Adrenal gland (tissue), 19 donors: ENCODE measurements around the gene MARCHF7. TPM values are rescaled to one million over a fixed set of nuclear protein-coding genes. Genes with fewer than 3 reads are reported as not detected.
"Not testable (repeated sequence)": the region's sequence is repeated elsewhere in the genome, so short reads cannot be mapped to it uniquely, and the experiment has no call there.

Experiments used
- DNase-seq, 7 donors: peaks; one replicate each; pipeline ENCODE4 v3.0.0-alpha.2; 2019 to 2020
- H3K27ac ChIP-seq, 5 donors: fragments of 200-600 bp; sonication (generic) in 4 of 5; 1 replicate in 3 of 5; 2 replicates in 2 of 5; pipeline versions ENCODE4 v1.5.1 to v1.8.0; 2016 to 2020; ENCODE audit warnings: mild to moderate bottlenecking in 1 of 5
- H3K27me3 ChIP-seq: fragments of 200-600 bp; 2 replicates; pipeline ENCODE4 v1.8.0; 2021
- H3K36me3 ChIP-seq, 2 donors: fragments of 200-600 bp; replicated peaks in 1 of 2; 1 replicate in 1 of 2; 2 replicates in 1 of 2; pipeline versions ENCODE4 v1.5.1 to v1.8.0; 2018 to 2022
- H3K4me1 ChIP-seq, 2 donors: fragments of 200-600 bp; replicated peaks in 1 of 2; 1 replicate in 1 of 2; 2 replicates in 1 of 2; pipeline versions ENCODE4 v1.5.1 to v1.8.0; 2018 to 2021
- H3K4me3 ChIP-seq, 4 donors: fragments of 200-600 bp; sonication (generic) in 3 of 4; one replicate each; pipeline ENCODE4 v1.5.1; 2016 to 2018
- H3K9me3 ChIP-seq, 3 donors: fragments of 200-600 bp; sonication (generic) in 1 of 3; replicated peaks in 1 of 3; 1 replicate in 2 of 3; 2 replicates in 1 of 3; pipeline versions ENCODE4 v1.5.1 to v1.8.0; 2016 to 2021
- CTCF ChIP-seq, 6 experiments: fragments of 450-650 bp in 4 of 6; fragments of 200-600 bp in 2 of 6; sonication (generic) in 1 of 6; IDR thresholded peaks; 1 replicate in 5 of 6; 2 replicates in 1 of 6; pipeline versions ENCODE4 v1.5.1 to v1.8.0; 2016 to 2021; ENCODE audit warnings: antibody characterized with exemption in 6 of 6, mild to moderate bottlenecking in 2 of 6, moderate library complexity in 1 of 6
- POLR2A ChIP-seq, 2 donors: fragments of 450-650 bp; IDR thresholded peaks; one replicate each; pipeline ENCODE4 v1.6.1; 2017; ENCODE audit warnings: antibody characterized with exemption in 2 of 2, mild to moderate bottlenecking in 2 of 2, moderate library complexity in 1 of 2
- WGBS, 4 donors: extraction: QIAGEN DNeasy Blood & Tissue Kit in 2 of 4; methylation state at CpG; one replicate each; pipeline versions ENCODE4 v1.1.5 to v1.1.7; 2013 to 2017; 5-methylcytosine and 5-hydroxymethylcytosine counted together
- intact Hi-C, 2 donors: fragments of 100-400 bp; cut with DNase I; formaldehyde crosslinking; loops; one replicate each; pipeline versions ENCODE4 v1.14.1 to v1.15.0; 2022 to 2023
- long read RNA-seq, 10 donors: library from polyadenylated mRNA in 3 of 10; unstranded in 2 of 10; stranded (forward) in 1 of 10; transcript quantifications; one replicate each; pipeline ENCODE4 v2.0.0 and lab custom pipeline, GENCODE V29; 2021 to 2026
- polyA plus RNA-seq, 3 donors: library from polyadenylated mRNA; stranded (reverse); fragments of 200-250 nt in 2 of 3; fragments of 350-450 nt in 1 of 3; fragmentation: Illumina TruSeq in 1 of 3; extraction: RNeasy Lipid Tissue Mini Kit (QIAGEN cat#74804) in 1 of 3; gene quantifications; one replicate each; pipeline ENCODE4 v1.2.3, GENCODE V29; 2013 to 2014
- total RNA-seq, 9 donors: library from RNA; depleted of rRNA in 4 of 9; stranded (reverse); fragments of >200 nt in 4 of 9; fragments of 120-200 nt in 1 of 9; fragmentation: NEBNext Ultra II Directional in 1 of 9; extraction: Animal tissue kit (Norgen Biotek cat#: 25700) in 1 of 9; gene quantifications; one replicate each; pipeline versions ENCODE4 v1.1.0 to v1.2.4, GENCODE V29; 2013 to 2023
- donor health status: healthy with polysubstance abuse.
- donor health status: Bipolar disorder and iron deficiency.
- donor health status: DM: yes; HTN: yes; CAD: no.
- donor health status: DM: no; HTN: no; CAD: no.
- donor health status: DM: no; HTN: no; CAD: no.
- donor health status: DM: yes; HTN: yes; CAD: no.

MARCHF7 gene
- total RNA-seq (100 to 1,000 TPM in 1 of 9 donors, 10 to 100 TPM in 8; 53.1 to 105 (median 65.9) TPM), polyA plus RNA-seq (100 to 1,000 TPM in 1 of 3 donors, 10 to 100 TPM in 2; 15.6 to 109 (median 19.3) TPM)
- long read RNA-seq, donor 1, full-length matches to known transcripts = 1 of 31 reads
- long read RNA-seq, donor 1, partial matches to known transcripts = 20 of 31 reads
- long read RNA-seq, donor 1, other reads (novel, unspliced or antisense) = 10 of 31 reads
- long read RNA-seq, donor 2, partial matches to known transcripts = 18 of 19 reads
- long read RNA-seq, donor 2, other reads (novel, unspliced or antisense) = 0 of 19 reads
- long read RNA-seq, donor 3, partial matches to known transcripts = 15 of 30 reads
- long read RNA-seq, donor 3, other reads (novel, unspliced or antisense) = 14 of 30 reads
- long read RNA-seq, donor 4, full-length matches to known transcripts = 4 of 28 reads
- long read RNA-seq, donor 4, partial matches to known transcripts = 6 of 28 reads
- long read RNA-seq, donor 4, other reads (novel, unspliced or antisense) = 18 of 28 reads
- long read RNA-seq, donor 5, full-length matches to known transcripts = 37 of 155 reads
- long read RNA-seq, donor 5, partial matches to known transcripts = 6 of 155 reads
- long read RNA-seq, donor 5, other reads (novel, unspliced or antisense) = 112 of 155 reads
- long read RNA-seq, donor 6, full-length matches to known transcripts = 5 of 23 reads
- long read RNA-seq, donor 6, partial matches to known transcripts = 7 of 23 reads
- long read RNA-seq, donor 6, other reads (novel, unspliced or antisense) = 11 of 23 reads
- long read RNA-seq, donor 7, full-length matches to known transcripts = 2 of 14 reads
- long read RNA-seq, donor 7, partial matches to known transcripts = 7 of 14 reads
- long read RNA-seq, donor 7, other reads (novel, unspliced or antisense) = 5 of 14 reads
- long read RNA-seq, donor 8, full-length matches to known transcripts = 5 of 26 reads
- long read RNA-seq, donor 8, partial matches to known transcripts = 16 of 26 reads
- long read RNA-seq, donor 8, other reads (novel, unspliced or antisense) = 5 of 26 reads
- long read RNA-seq, donor 9, full-length matches to known transcripts = 5 of 45 reads
- long read RNA-seq, donor 9, partial matches to known transcripts = 25 of 45 reads
- long read RNA-seq, donor 9, other reads (novel, unspliced or antisense) = 15 of 45 reads
- long read RNA-seq, donor 10, full-length matches to known transcripts = 1 of 1 reads
- long read RNA-seq, donor 10, partial matches to known transcripts = 0 of 1 reads
- long read RNA-seq, donor 10, other reads (novel, unspliced or antisense) = 0 of 1 reads

GRCh38 chr2:159712143-159712928 is at the start of gene MARCHF7:
Gene MARCHF7 (plus strand): TSS chr2:159712506. CDS start chr2:159729023, 16,517 bp downstream.
- Histone ChIP-seq H3K9me3 (no peaks in the 10 kb centered on the region), H3K4me1 (peaks cover 29 to 44% of the 10 kb centered on the region in 2 donors), H3K27ac (peak within 1 kb of the TSS; percentile 96 to 100 (median 98)), H3K4me3 (peak within 1 kb of the TSS; percentile 43 to 99 (median 81)), H3K27me3 (no peaks in the 10 kb centered on the region), H3K36me3 (peaks cover 0 to 8% of the 10 kb centered on the region in 2 donors)
- TF ChIP-seq CTCF (IDR thresholded peaks at IDR 0.05) (peak; percentile 17 to 75 (median 49)), POLR2A (IDR thresholded peaks at IDR 0.05) (peak; percentile 95 to 99)
- DNase-seq = peak; percentile 97 to 98 (median 98)
- intact Hi-C loops = loop anchor here in 1 of 2 donors (5.0 kb wide), 1 partner anchor 100 kb away; no protein-coding TSS in a partner anchor
- WGBS, 4 donors = 0 to 1% (median 0%) methylated on average over 25 to 72 of the region's 72 CpGs

- H3K4me1 ChIP-seq, DNase-seq, H3K27me3 ChIP-seq, intact Hi-C loops, H3K36me3 ChIP-seq, H3K4me3 ChIP-seq, H3K27ac ChIP-seq, H3K9me3 ChIP-seq: not testable (repeated sequence)
- 96 to 99% (median 97%) methylated on average over 3 of the region's 3 CpGs for WGBS, 4 donors
Observed at GRCh38 chr2:159667423-159667822, 44.9 kb upstream of the MARCHF7 start.

- H3K4me3 ChIP-seq = no peak overlapping the region
- DNase-seq = no peak
- no peak overlapping the region for H3K27ac ChIP-seq
- no peaks in the 10 kb centered on the region for H3K9me3 ChIP-seq
- intact Hi-C loops = no loop called here
- TF ChIP-seq POLR2A (IDR thresholded peaks at IDR 0.05) (no peak), CTCF (IDR thresholded peaks at IDR 0.05) (no peak)
- WGBS, 4 donors = 95 to 97% (median 97%) methylated on average over 3 of the region's 3 CpGs
- no peaks in the 10 kb centered on the region for H3K36me3 ChIP-seq
- H3K4me1 ChIP-seq = no peaks in the 10 kb centered on the region
- H3K27me3 ChIP-seq = no peaks in the 10 kb centered on the region
Observed at GRCh38 chr2:159671047-159671446, 41.3 kb upstream of the MARCHF7 start.

GRCh38 chr2:159677654-159678053 is 34.7 kb upstream of the MARCHF7 start:
- Histone ChIP-seq H3K9me3 (no peaks in the 10 kb centered on the region), H3K4me3 (no peak overlapping the region), H3K27me3 (no peaks in the 10 kb centered on the region), H3K27ac (no peak overlapping the region), H3K36me3 (no peaks in the 10 kb centered on the region), H3K4me1 (no peaks in the 10 kb centered on the region)
- TF ChIP-seq POLR2A (IDR thresholded peaks at IDR 0.05) = no peak
- peak in 1 of 6 experiments; percentile 39 for TF ChIP-seq CTCF (IDR thresholded peaks at IDR 0.05)
- no peak for DNase-seq
- WGBS, 4 donors = 89 to 100% (median 94%) methylated on average over 1 of the region's 1 CpG
- intact Hi-C loops = no loop called here
